ENCODE results near the gene DAPL1. TPM values are rescaled to one million over a fixed set of nuclear protein-coding genes. Genes with fewer than 3 reads are reported as not detected.

Gene DAPL1
- total and polyA plus RNA-seq, 7 experiments from 2014 or later: not detected

DNA sequence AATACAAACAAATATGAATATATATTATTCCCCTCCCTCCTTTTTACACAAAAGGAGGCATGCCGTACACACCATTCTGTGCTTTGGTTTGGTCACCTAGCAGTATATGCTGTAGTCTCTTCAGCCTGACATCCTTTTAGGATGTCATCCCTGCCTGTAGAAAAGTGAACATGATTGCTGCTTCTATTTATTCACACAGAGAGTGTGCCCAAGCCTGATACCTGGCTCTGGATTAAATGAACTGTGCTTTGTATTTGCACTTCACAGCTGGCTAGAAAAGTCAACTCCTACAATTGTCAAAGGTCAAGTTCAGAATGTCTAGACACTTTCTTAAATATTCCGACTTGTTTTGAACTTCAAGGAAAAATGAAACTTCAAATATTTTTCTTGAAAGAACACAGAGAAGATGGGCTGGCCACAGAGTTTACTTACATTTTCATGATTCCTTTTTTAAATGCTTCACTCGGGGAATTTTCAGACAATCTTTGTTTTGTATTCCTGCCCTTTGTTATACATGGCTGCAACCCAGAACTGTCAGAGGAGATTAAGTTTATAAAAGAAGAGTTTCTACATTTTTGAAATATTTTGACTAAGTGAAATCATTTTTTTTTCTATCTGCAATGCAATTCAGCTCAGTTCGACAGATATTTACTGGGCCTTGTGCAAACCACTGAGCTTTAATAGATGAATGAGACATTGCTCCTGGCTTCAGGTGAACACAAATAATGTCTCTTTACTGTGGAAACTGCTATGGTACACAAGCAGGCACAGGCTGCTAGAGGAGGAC lies 33.5 kb downstream of the DAPL1 start:
- Histone ChIP-seq H3K27ac (ENCODE audit: low read depth, low read length) (no peak overlapping the region), H3K4me3 (ENCODE audit: low read length) (no peak overlapping the region), H3K4me1 (ENCODE audit: control insufficient read depth in 2 of 2, insufficient read depth in 2 of 2, low read length in 2 of 2) (no peaks in the 10 kb centered on the region), H3K27me3 (ENCODE audit: control insufficient read depth in 2 of 2, insufficient read depth in 2 of 2, low read length in 2 of 2) (no peaks in the 10 kb centered on the region), H3K36me3 (ENCODE audit: control insufficient read depth in 2 of 3, insufficient read depth in 3 of 3, low read length in 3 of 3) (no peaks in the 10 kb centered on the region), H3K9me3 (ENCODE audit: control insufficient read depth in 2 of 3, low read length in 3 of 3) (no peaks in the 10 kb centered on the region)
- peaks cover 0 to 8% (median 6%) of the 10 kb centered on the region in 5 donors for H3K27me3 Mint-ChIP-seq
- no peak overlapping the region for H3K27ac Mint-ChIP-seq
- peaks cover 0 to 2% (median 0%) of the 10 kb centered on the region in 11 donors for H3K9me3 Mint-ChIP-seq
- DNase-seq: no peak
- ATAC-seq: no peak
- intact Hi-C loops (cut with micrococcal nuclease): no loop called here
- ChIA-PET CTCF (no interaction called here), POLR2A (no interaction called here)
- no peaks in the 10 kb centered on the region for H3K36me3 Mint-ChIP-seq
- no peak overlapping the region for H3K4me3 Mint-ChIP-seq
- no peaks in the 10 kb centered on the region for H3K4me1 Mint-ChIP-seq

DNA sequence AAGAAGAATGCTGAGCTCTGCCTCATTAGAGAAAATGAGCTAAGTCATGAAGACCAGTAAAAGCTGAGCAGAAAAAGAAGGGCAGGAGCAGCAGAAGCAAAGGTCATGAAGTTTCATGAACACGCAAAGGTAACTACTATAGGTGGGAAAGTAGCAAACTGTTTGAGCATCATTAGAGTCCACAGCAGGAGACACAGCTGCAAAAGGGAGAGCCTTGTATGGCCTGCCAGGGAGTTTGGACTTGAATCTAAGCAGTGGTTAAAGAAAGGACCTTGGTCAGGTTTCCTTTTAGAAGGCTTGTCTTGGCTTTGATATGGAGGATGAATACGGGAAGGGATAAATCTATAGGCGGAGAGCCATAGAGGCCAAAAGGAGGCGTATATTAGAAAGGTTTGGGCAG lies 34.0 kb downstream of the DAPL1 start:
- Mint-ChIP-seq H3K27me3 (peaks cover 0 to 8% (median 6%) of the 10 kb centered on the region in 5 donors), H3K4me1 (no peaks in the 10 kb centered on the region), H3K4me3 (no peak overlapping the region), H3K9me3 (peaks cover 0 to 2% (median 0%) of the 10 kb centered on the region in 11 donors), H3K36me3 (no peaks in the 10 kb centered on the region), H3K27ac (no peak overlapping the region)
- ChIA-PET POLR2A (no interaction called here), CTCF (no interaction called here)
- H3K4me1 ChIP-seq (ENCODE audit: control insufficient read depth in 2 of 2, insufficient read depth in 2 of 2, low read length in 2 of 2): no peaks in the 10 kb centered on the region
- no peaks in the 10 kb centered on the region for H3K9me3 ChIP-seq (ENCODE audit: control insufficient read depth in 2 of 3, low read length in 3 of 3)
- no peak overlapping the region for H3K4me3 ChIP-seq (ENCODE audit: low read length)
- H3K27ac ChIP-seq (ENCODE audit: low read depth, low read length): no peak overlapping the region
- intact Hi-C loops (cut with micrococcal nuclease): no loop called here
- no peak for ATAC-seq
- H3K36me3 ChIP-seq (ENCODE audit: control insufficient read depth in 2 of 3, insufficient read depth in 3 of 3, low read length in 3 of 3): no peaks in the 10 kb centered on the region
- no peak for DNase-seq
- no peaks in the 10 kb centered on the region for H3K27me3 ChIP-seq (ENCODE audit: control insufficient read depth in 2 of 2, insufficient read depth in 2 of 2, low read length in 2 of 2)

DNA sequence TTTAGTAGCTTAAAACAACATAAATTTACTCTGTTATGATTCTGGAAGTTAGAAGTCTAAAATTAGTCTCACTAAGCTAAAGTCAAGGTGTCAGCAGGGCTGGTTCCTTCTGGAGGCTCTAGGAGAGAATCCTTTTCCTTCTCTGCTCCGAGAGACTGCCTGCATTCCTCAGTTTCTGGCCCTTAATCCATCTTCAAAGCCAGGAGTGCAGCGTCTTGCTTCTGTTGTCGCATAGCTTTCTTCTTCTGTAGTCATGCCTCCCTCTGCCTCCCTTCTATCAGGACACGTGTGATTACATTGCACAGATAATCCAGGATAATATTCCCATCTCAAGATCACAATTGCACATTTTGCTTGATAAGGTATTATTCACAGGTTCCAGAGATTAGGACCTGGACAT lies 35.1 kb downstream of the DAPL1 start:
- H3K27me3 ChIP-seq (ENCODE audit: control insufficient read depth in 2 of 2, insufficient read depth in 2 of 2, low read length in 2 of 2): no peaks in the 10 kb centered on the region
- no peaks in the 10 kb centered on the region for H3K36me3 ChIP-seq (ENCODE audit: control insufficient read depth in 2 of 3, insufficient read depth in 3 of 3, low read length in 3 of 3)
- no peaks in the 10 kb centered on the region for H3K4me1 Mint-ChIP-seq
- no peak overlapping the region for H3K4me3 Mint-ChIP-seq
- H3K27ac ChIP-seq (ENCODE audit: low read depth, low read length): no peak overlapping the region
- H3K27ac Mint-ChIP-seq: no peak overlapping the region
- DNase-seq (no peak), ATAC-seq (no peak)
- ChIA-PET POLR2A (no interaction called here), CTCF (no interaction called here)
- H3K9me3 ChIP-seq (ENCODE audit: control insufficient read depth in 2 of 3, low read length in 3 of 3): no peaks in the 10 kb centered on the region
- H3K27me3 Mint-ChIP-seq: peaks cover 0 to 8% (median 6%) of the 10 kb centered on the region in 5 donors
- H3K4me3 ChIP-seq (ENCODE audit: low read length): no peak overlapping the region
- intact Hi-C loops (cut with micrococcal nuclease): no loop called here
- H3K36me3 Mint-ChIP-seq: no peaks in the 10 kb centered on the region
- no peaks in the 10 kb centered on the region for H3K4me1 ChIP-seq (ENCODE audit: control insufficient read depth in 2 of 2, insufficient read depth in 2 of 2, low read length in 2 of 2)
- H3K9me3 Mint-ChIP-seq: no peaks in the 10 kb centered on the region

DNA sequence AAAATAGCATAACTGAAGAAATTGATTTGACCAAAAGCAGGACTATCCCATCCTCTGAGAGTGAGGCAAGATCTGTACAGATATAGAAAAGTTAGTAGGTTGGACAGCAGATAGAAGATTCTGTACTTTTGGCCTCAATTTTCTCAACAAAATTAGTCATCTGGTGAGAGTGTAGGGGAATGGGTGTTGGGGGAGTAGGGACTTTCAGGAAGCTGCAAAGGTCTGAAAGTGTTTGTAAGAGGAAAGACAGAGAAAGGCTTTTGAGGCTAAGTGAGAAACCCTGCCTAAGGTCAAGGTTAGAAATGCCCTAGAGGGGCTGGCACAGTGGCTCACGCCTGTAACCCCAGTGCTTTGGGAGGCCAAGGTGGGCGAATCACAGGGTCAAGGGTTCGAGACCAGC lies 40.3 kb downstream of the DAPL1 start:
- H3K27me3 Mint-ChIP-seq: peaks cover 0 to 7% (median 1%) of the 10 kb centered on the region in 5 donors
- H3K36me3 ChIP-seq (ENCODE audit: control insufficient read depth in 2 of 3, insufficient read depth in 3 of 3, low read length in 3 of 3): no peaks in the 10 kb centered on the region
- H3K27ac ChIP-seq (ENCODE audit: low read depth, low read length): no peak overlapping the region
- H3K9me3 ChIP-seq (ENCODE audit: control insufficient read depth in 2 of 3, low read length in 3 of 3): no peaks in the 10 kb centered on the region
- H3K36me3 Mint-ChIP-seq: no peaks in the 10 kb centered on the region
- no peaks in the 10 kb centered on the region for H3K4me1 Mint-ChIP-seq
- no peak for DNase-seq
- H3K9me3 Mint-ChIP-seq: no peaks in the 10 kb centered on the region
- H3K27me3 ChIP-seq (ENCODE audit: control insufficient read depth in 2 of 2, insufficient read depth in 2 of 2, low read length in 2 of 2): no peaks in the 10 kb centered on the region
- H3K27ac Mint-ChIP-seq: no peak overlapping the region
- intact Hi-C loops (cut with micrococcal nuclease): no loop called here
- no peak overlapping the region for H3K4me3 ChIP-seq (ENCODE audit: low read length)
- no peak for ATAC-seq
- POLR2A ChIA-PET: no interaction called here
- CTCF ChIA-PET: no interaction called here
- no peak overlapping the region for H3K4me3 Mint-ChIP-seq
- no peaks in the 10 kb centered on the region for H3K4me1 ChIP-seq (ENCODE audit: control insufficient read depth in 2 of 2, insufficient read depth in 2 of 2, low read length in 2 of 2)

DNA sequence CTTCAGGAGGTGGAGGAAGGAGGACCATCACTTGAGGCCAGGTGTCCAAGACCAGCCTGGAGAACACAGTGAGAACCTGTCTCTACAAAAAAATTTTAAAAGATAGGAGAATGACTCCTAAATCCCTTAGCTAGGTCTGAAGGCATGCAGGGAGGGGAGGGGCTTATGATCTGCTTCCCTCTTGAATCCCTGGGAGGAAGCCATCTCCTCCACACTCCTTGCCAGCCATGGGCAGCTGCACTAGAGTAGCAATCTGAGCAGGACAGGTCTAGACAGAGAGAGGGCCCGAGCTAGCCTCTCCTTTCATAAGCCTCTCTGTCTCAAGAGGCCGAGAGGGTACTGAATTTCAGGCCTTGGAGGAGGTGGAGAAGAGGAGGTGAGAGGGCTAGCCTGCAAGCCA lies 42.5 kb downstream of the DAPL1 start:
- CTCF ChIA-PET: no interaction called here
- ATAC-seq: no peak

DNA sequence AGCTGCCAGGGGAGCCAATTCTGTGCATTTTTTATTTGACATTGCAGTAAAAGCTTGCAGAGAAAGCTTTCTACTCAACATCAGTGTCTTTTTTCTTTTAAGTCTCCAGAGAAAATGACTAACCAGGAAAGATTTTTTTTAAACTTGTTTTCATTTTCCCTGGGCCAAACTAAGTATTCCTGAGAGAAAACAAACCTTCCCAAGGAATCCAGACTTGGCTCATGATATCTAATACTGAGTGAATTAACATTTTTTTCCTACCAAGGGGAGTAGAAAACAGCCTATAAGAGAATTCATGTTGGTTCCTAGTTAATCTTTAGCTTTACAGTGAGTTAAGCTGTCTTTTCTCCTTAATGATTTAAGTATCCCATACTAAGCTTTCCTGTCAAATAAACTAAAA lies 46.7 kb downstream of the DAPL1 start:
- H3K27me3 Mint-ChIP-seq: peaks cover 5 to 14% (median 9%) of the 10 kb centered on the region in 5 donors
- no peak overlapping the region for H3K27ac ChIP-seq (ENCODE audit: low read depth, low read length)
- no peaks in the 10 kb centered on the region for H3K36me3 Mint-ChIP-seq
- no peaks in the 10 kb centered on the region for H3K4me1 Mint-ChIP-seq
- DNase-seq: no peak
- no peak overlapping the region for H3K4me3 Mint-ChIP-seq
- intact Hi-C loops (cut with micrococcal nuclease): no loop called here
- ATAC-seq: no peak
- no peaks in the 10 kb centered on the region for H3K36me3 ChIP-seq (ENCODE audit: control insufficient read depth in 2 of 3, insufficient read depth in 3 of 3, low read length in 3 of 3)
- H3K27ac Mint-ChIP-seq: no peak overlapping the region
- H3K4me1 ChIP-seq (ENCODE audit: control insufficient read depth in 2 of 2, insufficient read depth in 2 of 2, low read length in 2 of 2): no peaks in the 10 kb centered on the region
- H3K4me3 ChIP-seq (ENCODE audit: low read length): no peak overlapping the region
- H3K9me3 ChIP-seq (ENCODE audit: control insufficient read depth in 2 of 3, low read length in 3 of 3): no peaks in the 10 kb centered on the region
- H3K27me3 ChIP-seq (ENCODE audit: control insufficient read depth in 2 of 2, insufficient read depth in 2 of 2, low read length in 2 of 2): no peaks in the 10 kb centered on the region
- CTCF ChIA-PET: no interaction called here
- peaks cover 0 to 2% (median 0%) of the 10 kb centered on the region in 11 donors for H3K9me3 Mint-ChIP-seq
- POLR2A ChIA-PET: no interaction called here

More for the DNA sequence above, 42.5 kb downstream of the DAPL1 start:
- Histone ChIP-seq H3K27me3 (ENCODE audit: control insufficient read depth in 2 of 2, insufficient read depth in 2 of 2, low read length in 2 of 2) (no peaks in the 10 kb centered on the region), H3K9me3 (ENCODE audit: control insufficient read depth in 2 of 3, low read length in 3 of 3) (no peaks in the 10 kb centered on the region), H3K27ac (ENCODE audit: low read depth, low read length) (no peak overlapping the region), H3K4me3 (ENCODE audit: low read length) (no peak overlapping the region), H3K4me1 (ENCODE audit: control insufficient read depth in 2 of 2, insufficient read depth in 2 of 2, low read length in 2 of 2) (no peaks in the 10 kb centered on the region), H3K36me3 (ENCODE audit: control insufficient read depth in 2 of 3, insufficient read depth in 3 of 3, low read length in 3 of 3) (no peaks in the 10 kb centered on the region)
- H3K27ac Mint-ChIP-seq: no peak overlapping the region
- H3K4me1 Mint-ChIP-seq: no peaks in the 10 kb centered on the region
- POLR2A ChIA-PET: no interaction called here
- H3K27me3 Mint-ChIP-seq: peaks cover 0 to 12% (median 5%) of the 10 kb centered on the region in 5 donors
- H3K36me3 Mint-ChIP-seq: no peaks in the 10 kb centered on the region
- H3K9me3 Mint-ChIP-seq: peaks cover 0 to 2% (median 0%) of the 10 kb centered on the region in 11 donors
- intact Hi-C loops (cut with micrococcal nuclease): no loop called here
- H3K4me3 Mint-ChIP-seq: no peak overlapping the region
- DNase-seq: no peak

DNA sequence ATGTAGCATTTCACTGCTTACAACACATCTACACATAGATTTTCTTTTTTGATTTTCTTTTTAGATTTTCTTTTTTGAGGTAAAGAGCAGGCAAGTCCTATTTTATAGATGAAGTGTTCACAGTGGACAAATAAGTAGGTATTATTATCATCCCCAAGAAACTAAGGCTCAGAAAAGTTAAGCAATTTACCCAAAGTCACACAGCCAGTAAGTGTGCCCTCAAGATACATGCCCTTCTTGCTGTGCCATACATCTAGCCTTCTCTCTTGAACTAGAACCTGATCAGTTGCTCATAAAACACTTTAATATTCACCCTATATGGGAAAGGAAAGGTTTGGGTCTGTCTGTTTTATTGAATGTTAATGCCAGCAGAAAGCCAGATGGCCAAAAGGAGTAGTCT lies 50.3 kb downstream of the DAPL1 start:
- Histone ChIP-seq H3K4me3 (ENCODE audit: low read length) (no peak overlapping the region), H3K27ac (ENCODE audit: low read depth, low read length) (no peak overlapping the region), H3K27me3 (ENCODE audit: control insufficient read depth in 2 of 2, insufficient read depth in 2 of 2, low read length in 2 of 2) (no peaks in the 10 kb centered on the region), H3K4me1 (ENCODE audit: control insufficient read depth in 2 of 2, insufficient read depth in 2 of 2, low read length in 2 of 2) (no peaks in the 10 kb centered on the region), H3K9me3 (ENCODE audit: control insufficient read depth in 2 of 3, low read length in 3 of 3) (no peaks in the 10 kb centered on the region), H3K36me3 (ENCODE audit: control insufficient read depth in 2 of 3, insufficient read depth in 3 of 3, low read length in 3 of 3) (no peaks in the 10 kb centered on the region)
- no peak overlapping the region for H3K4me3 Mint-ChIP-seq
- H3K27ac Mint-ChIP-seq: no peak overlapping the region
- CTCF ChIA-PET: no interaction called here
- H3K9me3 Mint-ChIP-seq: peaks cover 0 to 2% (median 0%) of the 10 kb centered on the region in 11 donors
- H3K4me1 Mint-ChIP-seq: no peaks in the 10 kb centered on the region
- DNase-seq: no peak
- H3K36me3 Mint-ChIP-seq: no peaks in the 10 kb centered on the region
- peaks cover 5 to 14% (median 6%) of the 10 kb centered on the region in 5 donors for H3K27me3 Mint-ChIP-seq
- intact Hi-C loops (cut with micrococcal nuclease): no loop called here
- POLR2A ChIA-PET: no interaction called here
- no peak for ATAC-seq
